ENCODE measurements around the gene SLC6A5.
A peak's percentile ranks its signal among the peaks of the same experiment; 100 is the strongest.
"Not testable (repeated sequence)": the region's sequence is repeated elsewhere in the genome, so short reads cannot be mapped to it uniquely, and the experiment has no call there.

Gene SLC6A5

DNA sequence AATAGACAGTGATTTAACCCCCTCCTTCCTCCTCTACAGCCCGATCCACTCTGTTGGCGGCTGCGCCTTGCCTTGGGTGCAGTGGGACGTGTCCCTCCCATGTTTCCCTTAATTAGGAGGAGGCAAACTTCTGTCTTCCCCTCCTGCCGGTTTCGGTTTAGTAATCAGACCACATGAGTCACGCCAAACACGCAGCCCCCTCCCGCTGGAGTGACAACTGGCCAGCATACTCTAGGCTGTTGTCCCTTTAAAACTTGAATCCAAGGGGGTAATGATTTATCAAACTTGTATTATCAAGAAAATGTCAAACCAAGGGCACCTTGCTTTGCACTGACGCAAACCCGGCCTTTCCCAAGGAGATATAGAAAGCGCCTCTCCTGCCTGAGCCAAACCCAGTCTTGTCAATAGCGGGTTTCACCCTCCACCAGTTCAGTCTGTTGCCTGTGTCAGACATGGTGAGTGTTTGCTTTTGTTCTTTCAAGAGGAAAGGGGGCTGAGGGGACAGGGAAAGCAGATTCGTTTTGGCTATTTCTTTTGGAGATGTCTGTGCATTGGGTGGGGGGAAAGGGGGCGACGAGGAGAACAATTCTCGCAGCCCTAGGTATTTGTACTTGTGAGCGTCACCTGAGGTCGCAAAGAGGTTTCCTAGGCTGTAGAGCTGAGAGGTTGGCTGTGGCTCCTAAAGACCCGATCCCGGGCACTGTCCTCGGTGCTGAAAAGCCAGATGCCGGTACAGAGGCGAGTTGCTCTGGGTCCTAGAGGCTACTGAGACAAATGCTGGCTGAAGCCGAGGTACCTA, at the start of gene SLC6A5:
TSS of gene SLC6A5 (plus strand) at position 388 of the 799 bp plus-strand sequence. CDS start at position 453, 65 bp downstream.
- ChIA-PET POLR2A (no interaction called here), CTCF (interaction anchor here (1.3 kb wide), 1 partner anchor 10 kb away, joined by 3 read pairs; no protein-coding TSS in a partner anchor)
- DNase-seq (ENCODE audit: extremely low spot score), result peak; percentile 49
- TF ChIP-seq, protein P1, sequence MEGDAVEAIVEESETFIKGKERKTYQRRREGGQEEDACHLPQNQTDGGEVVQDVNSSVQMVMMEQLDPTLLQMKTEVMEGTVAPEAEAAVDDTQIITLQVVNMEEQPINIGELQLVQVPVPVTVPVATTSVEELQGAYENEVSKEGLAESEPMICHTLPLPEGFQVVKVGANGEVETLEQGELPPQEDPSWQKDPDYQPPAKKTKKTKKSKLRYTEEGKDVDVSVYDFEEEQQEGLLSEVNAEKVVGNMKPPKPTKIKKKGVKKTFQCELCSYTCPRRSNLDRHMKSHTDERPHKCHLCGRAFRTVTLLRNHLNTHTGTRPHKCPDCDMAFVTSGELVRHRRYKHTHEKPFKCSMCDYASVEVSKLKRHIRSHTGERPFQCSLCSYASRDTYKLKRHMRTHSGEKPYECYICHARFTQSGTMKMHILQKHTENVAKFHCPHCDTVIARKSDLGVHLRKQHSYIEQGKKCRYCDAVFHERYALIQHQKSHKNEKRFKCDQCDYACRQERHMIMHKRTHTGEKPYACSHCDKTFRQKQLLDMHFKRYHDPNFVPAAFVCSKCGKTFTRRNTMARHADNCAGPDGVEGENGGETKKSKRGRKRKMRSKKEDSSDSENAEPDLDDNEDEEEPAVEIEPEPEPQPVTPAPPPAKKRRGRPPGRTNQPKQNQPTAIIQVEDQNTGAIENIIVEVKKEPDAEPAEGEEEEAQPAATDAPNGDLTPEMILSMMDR (IDR thresholded peaks at IDR 0.05; ENCODE audit: control extremely low read depth, extremely low read depth, low read depth, missing control alignments), result no peak

DNA sequence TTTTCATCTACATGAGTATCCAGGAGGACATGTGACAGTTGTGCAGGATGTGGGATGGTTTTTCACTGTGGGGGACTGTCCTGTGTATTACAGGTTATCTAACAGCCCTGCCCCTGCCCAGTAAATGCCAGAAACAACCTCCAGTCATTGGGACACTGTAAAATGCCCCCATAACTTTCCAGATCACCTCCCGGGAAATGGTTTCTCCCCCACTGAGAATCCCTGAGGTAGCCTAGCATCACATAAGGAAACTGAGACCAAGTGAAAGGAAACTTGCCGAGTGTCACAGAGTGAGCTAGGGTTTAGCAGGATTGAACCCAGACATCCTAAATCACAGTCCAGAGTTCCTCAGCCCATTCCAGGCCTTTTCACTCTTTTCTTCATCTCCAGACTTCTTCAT, 48.3 kb upstream of the SLC6A5 start:
- ChIA-PET POLR2A (no interaction called here), CTCF (no interaction called here)
- TF ChIP-seq, protein P1 (IDR thresholded peaks at IDR 0.05; ENCODE audit: control extremely low read depth, extremely low read depth, low read depth, missing control alignments), result no peak
- no peak for DNase-seq (ENCODE audit: extremely low spot score)

DNA sequence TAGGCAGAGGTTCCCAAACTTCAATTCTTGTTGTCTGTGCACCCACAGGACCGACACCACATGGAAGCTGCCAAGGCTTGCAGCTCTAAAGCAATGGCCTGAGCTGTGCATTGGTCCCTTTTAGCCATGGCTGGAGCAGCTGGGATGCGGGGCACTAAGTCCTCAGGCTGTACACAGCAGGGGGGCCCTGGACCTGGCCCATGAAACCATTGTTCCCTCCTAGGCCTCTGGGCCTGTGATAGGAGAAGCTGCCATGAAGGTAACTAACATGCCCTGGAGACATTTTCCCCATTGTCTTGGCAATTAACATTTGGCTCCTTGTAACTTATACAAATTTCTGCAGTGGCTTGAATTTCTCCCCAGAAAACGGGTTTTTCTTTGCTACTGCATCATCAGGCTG, 43.6 kb upstream of the SLC6A5 start:
- no peak for DNase-seq (ENCODE audit: extremely low spot score)
- CTCF ChIA-PET, result no interaction called here
- POLR2A ChIA-PET, result no interaction called here
- TF ChIP-seq, protein P1 (IDR thresholded peaks at IDR 0.05; ENCODE audit: control extremely low read depth, extremely low read depth, low read depth, missing control alignments), result no peak

GRCh38 chr11:20556396-20556795, 43.0 kb upstream of the SLC6A5 start:
- POLR2A ChIA-PET; DNase-seq (ENCODE audit: extremely low spot score); CTCF ChIA-PET: not testable (repeated sequence)

DNA sequence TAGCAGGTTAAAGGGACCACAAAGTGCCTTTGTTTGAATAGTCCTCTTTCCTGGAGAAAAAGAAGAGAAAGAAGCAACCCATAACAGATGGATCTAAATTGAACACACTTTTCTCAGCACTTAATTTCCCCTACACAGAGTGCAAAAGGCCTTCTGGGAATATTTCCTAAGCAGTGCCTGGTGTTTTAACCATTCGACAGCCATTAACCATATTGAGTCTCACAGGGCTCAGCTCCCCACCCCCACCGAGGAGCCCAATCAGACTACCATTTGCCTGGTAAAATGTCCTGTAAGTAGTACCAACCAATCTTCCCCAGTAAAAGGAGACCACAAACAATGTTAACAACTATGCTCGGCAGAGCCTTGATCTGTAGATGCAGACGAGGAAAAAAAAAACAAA, 40.7 kb upstream of the SLC6A5 start:
- ChIA-PET POLR2A (no interaction called here), CTCF (no interaction called here)
- DNase-seq (ENCODE audit: extremely low spot score), result no peak
- TF ChIP-seq, protein P1 (IDR thresholded peaks at IDR 0.05; ENCODE audit: control extremely low read depth, extremely low read depth, low read depth, missing control alignments), result no peak

- POLR2A ChIA-PET, result no interaction called here
- CTCF ChIA-PET, result no interaction called here
- DNase-seq (ENCODE audit: extremely low spot score), result no peak
- TF ChIP-seq, protein P1 (IDR thresholded peaks at IDR 0.05; ENCODE audit: control extremely low read depth, extremely low read depth, low read depth, missing control alignments), result no peak
Observed at GRCh38 chr11:20559523-20560300, 39.7 kb upstream of the SLC6A5 start.

GRCh38 chr11:20561915-20562314, 37.5 kb upstream of the SLC6A5 start:
- DNase-seq (ENCODE audit: extremely low spot score), result no peak
- TF ChIP-seq, protein P1 (IDR thresholded peaks at IDR 0.05; ENCODE audit: control extremely low read depth, extremely low read depth, low read depth, missing control alignments), result no peak
- POLR2A ChIA-PET, result no interaction called here
- CTCF ChIA-PET, result no interaction called here
